Measurements from ENCODE around the gene TPD52L1. TPM values are rescaled to one million over a fixed set of nuclear protein-coding genes. Genes with fewer than 3 reads are reported as not detected.

The TPD52L1 gene
- total and polyA plus RNA-seq, 2 of the 13 experiments (the other 11 are each of a cell fraction or from before 2014, with no cell fraction given), result 0.49 to 0.53 TPM

DNA sequence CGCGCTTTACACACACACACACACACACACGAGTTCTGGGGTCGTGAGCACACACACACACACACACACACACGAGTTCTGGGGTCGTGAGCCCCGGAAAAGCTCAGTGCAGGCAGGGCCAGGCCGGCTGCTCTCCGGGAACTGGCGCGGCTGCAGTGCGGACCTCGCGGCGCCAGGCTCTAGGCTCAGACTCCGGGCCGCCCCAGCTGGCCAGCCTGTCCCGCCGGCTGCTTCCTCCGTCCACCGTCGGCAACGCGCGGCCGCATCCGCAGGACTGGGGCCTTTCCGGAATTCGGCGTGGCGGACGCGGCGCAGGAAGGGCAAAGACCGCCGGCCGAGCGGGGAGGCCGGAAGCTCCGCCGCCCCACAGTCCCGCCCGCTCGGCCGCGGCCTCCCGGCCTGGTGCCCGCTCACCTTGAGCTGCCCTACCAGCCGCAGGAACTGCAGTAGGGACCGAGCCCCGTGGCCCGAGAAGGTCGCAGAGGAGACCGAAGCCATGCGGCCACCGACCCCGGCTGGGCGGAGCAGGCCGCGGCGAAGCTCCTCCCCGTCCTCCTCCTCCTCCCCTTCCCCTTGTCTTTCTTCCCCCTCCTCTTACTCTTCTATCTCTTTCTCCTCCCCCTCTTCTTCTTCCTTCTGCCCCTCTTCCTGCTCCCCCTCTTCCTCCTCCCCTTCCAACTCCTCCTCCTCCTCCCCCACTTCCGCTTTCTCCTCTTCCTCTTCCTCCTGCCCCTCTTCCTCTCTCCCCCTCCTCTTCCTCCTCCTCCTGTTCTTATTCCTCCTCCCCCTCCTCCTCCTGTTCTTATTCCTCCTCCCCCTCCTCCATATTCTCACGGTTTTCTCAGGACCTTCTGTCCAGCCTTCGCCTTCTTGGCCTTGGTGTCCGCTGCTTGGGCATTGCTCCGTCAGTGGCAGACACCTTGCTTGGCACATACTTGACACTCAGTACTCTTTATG is 148.1 kb downstream of the TPD52L1 start, which contains the start of gene HDDC2 (continued):
- TF ChIP-seq EEA1 (CRISPR knock-in tag; IDR thresholded peaks at IDR 0.05; ENCODE audit: borderline replicate concordance) (peak; percentile 93), ZNF350 (CRISPR knock-in tag; IDR thresholded peaks at IDR 0.05; ENCODE audit: borderline replicate concordance, low read depth) (0 out of 2 replicates have a peak, but pooled peaks have one; percentile 54), ZNF10 (CRISPR knock-in tag; IDR thresholded peaks at IDR 0.05; ENCODE audit: borderline replicate concordance, low read depth) (no peak), ZFX (CRISPR knock-in tag; IDR thresholded peaks at IDR 0.05; ENCODE audit: low read depth) (peak; percentile 98), FOXA3 (CRISPR knock-in tag; IDR thresholded peaks at IDR 0.05) (peak; percentile 63; the same call in 1 of the 2 replicates), RAD21 (CRISPR knock-in tag; IDR thresholded peaks at IDR 0.05) (peak; percentile 71), TAF15 (IDR thresholded peaks at IDR 0.05; ENCODE audit: low read depth, low read length, poor library complexity, severe bottlenecking) (peak; percentile 86), RFXAP (CRISPR knock-in tag; IDR thresholded peaks at IDR 0.05; ENCODE audit: borderline replicate concordance) (peak; percentile 85; the same call in 1 of the 2 replicates), ZC3H4 (CRISPR knock-in tag; IDR thresholded peaks at IDR 0.05; ENCODE audit: borderline replicate concordance) (no peak), ZNF3 (CRISPR knock-in tag; IDR thresholded peaks at IDR 0.05) (no peak), PITX1 (CRISPR knock-in tag; IDR thresholded peaks at IDR 0.05) (peak; percentile 52; the same call in 1 of the 2 replicates), NR2F2 (IDR thresholded peaks at IDR 0.05; ENCODE audit: borderline replicate concordance, low read depth) (0 out of 2 replicates have a peak, but pooled peaks have one; percentile 11), MEIS2 (CRISPR knock-in tag; IDR thresholded peaks at IDR 0.05) (peak; percentile 91), HDAC1 (CRISPR knock-in tag; IDR thresholded peaks at IDR 0.05) (peak; percentile 92), IKZF1 (IDR thresholded peaks at IDR 0.05) (no peak), FOXP1 (IDR thresholded peaks at IDR 0.05) (no peak), FOXP1 (CRISPR knock-in tag; IDR thresholded peaks at IDR 0.05) (no peak), ZSCAN30 (CRISPR knock-in tag; IDR thresholded peaks at IDR 0.05) (peak; percentile 66; the same call in 1 of the 2 replicates), ZNF850 (CRISPR knock-in tag; conservative IDR thresholded peaks at IDR 0.05) (peak; percentile 93)
- TF ChIP-seq, protein P1, sequence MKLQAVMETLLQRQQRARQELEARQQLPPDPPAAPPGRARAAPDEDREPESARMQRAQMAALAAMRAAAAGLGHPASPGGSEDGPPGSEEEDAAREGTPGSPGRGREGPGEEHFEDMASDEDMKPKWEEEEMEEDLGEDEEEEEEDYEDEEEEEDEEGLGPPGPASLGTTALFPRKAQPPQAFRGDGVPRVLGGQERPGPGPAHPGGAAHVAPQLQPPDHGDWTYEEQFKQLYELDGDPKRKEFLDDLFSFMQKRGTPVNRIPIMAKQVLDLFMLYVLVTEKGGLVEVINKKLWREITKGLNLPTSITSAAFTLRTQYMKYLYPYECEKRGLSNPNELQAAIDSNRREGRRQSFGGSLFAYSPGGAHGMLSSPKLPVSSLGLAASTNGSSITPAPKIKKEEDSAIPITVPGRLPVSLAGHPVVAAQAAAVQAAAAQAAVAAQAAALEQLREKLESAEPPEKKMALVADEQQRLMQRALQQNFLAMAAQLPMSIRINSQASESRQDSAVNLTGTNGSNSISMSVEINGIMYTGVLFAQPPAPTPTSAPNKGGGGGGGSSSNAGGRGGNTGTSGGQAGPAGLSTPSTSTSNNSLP (IDR thresholded peaks at IDR 0.05; ENCODE audit: low read depth, low read length), result peak; percentile 15; the same call in 1 of the 2 replicates
- TF ChIP-seq, protein P2, sequence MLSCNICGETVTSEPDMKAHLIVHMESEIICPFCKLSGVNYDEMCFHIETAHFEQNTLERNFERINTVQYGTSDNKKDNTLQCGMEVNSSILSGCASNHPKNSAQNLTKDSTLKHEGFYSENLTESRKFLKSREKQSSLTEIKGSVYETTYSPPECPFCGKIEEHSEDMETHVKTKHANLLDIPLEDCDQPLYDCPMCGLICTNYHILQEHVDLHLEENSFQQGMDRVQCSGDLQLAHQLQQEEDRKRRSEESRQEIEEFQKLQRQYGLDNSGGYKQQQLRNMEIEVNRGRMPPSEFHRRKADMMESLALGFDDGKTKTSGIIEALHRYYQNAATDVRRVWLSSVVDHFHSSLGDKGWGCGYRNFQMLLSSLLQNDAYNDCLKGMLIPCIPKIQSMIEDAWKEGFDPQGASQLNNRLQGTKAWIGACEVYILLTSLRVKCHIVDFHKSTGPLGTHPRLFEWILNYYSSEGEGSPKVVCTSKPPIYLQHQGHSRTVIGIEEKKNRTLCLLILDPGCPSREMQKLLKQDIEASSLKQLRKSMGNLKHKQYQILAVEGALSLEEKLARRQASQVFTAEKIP (CRISPR knock-in tag; IDR thresholded peaks at IDR 0.05; ENCODE audit: borderline replicate concordance), result no peak
- TF ChIP-seq, protein P3, sequence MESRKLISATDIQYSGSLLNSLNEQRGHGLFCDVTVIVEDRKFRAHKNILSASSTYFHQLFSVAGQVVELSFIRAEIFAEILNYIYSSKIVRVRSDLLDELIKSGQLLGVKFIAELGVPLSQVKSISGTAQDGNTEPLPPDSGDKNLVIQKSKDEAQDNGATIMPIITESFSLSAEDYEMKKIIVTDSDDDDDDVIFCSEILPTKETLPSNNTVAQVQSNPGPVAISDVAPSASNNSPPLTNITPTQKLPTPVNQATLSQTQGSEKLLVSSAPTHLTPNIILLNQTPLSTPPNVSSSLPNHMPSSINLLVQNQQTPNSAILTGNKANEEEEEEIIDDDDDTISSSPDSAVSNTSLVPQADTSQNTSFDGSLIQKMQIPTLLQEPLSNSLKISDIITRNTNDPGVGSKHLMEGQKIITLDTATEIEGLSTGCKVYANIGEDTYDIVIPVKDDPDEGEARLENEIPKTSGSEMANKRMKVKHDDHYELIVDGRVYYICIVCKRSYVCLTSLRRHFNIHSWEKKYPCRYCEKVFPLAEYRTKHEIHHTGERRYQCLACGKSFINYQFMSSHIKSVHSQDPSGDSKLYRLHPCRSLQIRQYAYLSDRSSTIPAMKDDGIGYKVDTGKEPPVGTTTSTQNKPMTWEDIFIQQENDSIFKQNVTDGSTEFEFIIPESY (CRISPR knock-in tag; IDR thresholded peaks at IDR 0.05), result peak; percentile 50; the same call in 1 of the 2 replicates
- TF ChIP-seq, protein P4, sequence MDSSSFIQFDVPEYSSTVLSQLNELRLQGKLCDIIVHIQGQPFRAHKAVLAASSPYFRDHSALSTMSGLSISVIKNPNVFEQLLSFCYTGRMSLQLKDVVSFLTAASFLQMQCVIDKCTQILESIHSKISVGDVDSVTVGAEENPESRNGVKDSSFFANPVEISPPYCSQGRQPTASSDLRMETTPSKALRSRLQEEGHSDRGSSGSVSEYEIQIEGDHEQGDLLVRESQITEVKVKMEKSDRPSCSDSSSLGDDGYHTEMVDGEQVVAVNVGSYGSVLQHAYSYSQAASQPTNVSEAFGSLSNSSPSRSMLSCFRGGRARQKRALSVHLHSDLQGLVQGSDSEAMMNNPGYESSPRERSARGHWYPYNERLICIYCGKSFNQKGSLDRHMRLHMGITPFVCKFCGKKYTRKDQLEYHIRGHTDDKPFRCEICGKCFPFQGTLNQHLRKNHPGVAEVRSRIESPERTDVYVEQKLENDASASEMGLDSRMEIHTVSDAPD (CRISPR knock-in tag; IDR thresholded peaks at IDR 0.05), result peak; percentile 84; the same call in 1 of the 2 replicates
